Femur (tissue), 1 donor: Measurements from ENCODE around the gene GABRG1.

Experiments
- DNase-seq: peaks from one replicate; pipeline ENCODE4 v3.0.0-alpha.2; 2017

Gene GABRG1

DNA sequence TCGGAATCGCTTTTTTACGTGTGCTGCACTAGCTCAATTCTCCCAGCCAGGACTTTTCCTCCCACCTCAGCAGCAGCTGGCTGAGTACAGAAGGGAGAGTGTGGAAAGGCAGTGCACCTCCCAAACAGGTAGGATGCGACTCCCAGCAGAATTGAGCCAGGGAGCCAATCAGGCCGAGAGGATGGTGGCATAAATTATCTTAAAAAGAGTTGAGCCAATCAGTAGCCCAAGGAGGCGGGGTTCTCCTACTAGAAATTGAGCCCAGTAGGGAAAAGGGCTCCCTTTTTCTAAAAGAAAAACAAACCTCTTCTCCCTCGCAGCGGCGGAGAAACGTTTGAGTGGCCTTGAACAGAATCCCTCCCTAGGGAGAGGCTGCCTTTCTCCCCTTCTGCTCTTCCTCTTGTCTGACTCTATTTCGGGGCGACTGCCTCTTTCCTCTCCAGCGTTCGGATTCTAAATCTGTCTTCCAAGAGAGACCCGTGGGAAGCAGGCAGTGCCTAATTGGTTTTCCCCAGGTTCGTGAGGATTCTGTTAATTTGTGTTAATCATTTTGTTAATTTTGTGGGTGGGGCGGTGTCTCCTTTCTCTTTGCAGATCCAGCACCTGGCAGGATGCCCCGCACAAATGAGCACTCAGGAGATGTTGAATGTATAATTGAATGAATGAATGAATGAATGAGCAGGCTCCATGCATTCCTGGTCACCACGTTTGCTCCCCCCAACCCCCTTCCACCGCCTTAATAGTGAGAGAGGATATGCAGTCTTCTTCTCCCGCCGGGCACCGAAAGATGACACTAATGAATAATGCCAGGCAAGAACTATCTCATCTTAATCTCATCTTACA is at the start of gene GABRG1:
TSS of gene GABRG1 (minus strand) at position 142 of the 843 bp plus-strand sequence. CDS start at position 1, 141 bp downstream.
- DNase-seq = no peak

DNA sequence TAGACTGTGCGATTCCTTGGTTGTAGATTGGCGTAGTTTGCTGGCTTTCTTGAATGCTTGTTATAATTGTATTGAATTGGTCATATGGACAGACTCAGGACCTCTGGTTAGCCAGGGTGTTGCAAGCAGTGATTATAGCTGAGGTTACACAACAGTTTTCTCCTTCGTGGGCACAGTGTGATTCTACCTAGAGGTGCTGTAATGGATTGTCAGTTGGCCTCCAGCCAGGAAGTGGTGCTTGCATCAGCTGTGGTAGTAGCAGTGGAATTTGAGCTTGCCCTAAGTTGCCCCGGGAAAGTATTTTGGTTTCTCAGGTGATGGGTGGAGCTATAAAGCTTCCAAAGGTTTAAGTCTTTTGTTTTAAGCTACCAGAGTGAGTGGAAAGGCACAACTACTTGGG is 23.1 kb upstream of the GABRG1 start:
- no peak for DNase-seq

- no peak for DNase-seq
Measured at GRCh38 chr4:46131498-46132057, 7.7 kb upstream of the GABRG1 start.

GRCh38 chr4:46124773-46125413 is 1.0 kb upstream of the GABRG1 start:
- DNase-seq = peak; percentile 39

DNA sequence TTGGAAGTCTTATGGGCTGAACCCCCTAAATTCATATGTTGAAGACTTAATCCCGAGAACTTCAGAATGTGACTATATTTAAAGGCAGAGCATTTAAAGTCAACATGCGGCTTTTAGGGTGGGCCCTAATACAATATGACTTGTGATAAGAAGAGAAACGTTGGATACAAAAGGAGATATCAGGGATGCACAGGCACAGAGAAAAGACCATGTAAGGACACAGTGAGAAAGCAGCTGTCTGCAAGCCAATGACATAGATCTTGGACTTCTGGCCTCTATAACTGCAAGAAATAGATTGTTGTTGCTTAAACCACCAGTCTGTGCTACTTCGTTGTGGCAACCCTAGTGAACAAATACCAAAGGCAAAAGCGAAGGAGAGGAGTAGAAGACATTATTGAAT is 42.2 kb downstream of the GABRG1 start:
- no peak for DNase-seq

DNA sequence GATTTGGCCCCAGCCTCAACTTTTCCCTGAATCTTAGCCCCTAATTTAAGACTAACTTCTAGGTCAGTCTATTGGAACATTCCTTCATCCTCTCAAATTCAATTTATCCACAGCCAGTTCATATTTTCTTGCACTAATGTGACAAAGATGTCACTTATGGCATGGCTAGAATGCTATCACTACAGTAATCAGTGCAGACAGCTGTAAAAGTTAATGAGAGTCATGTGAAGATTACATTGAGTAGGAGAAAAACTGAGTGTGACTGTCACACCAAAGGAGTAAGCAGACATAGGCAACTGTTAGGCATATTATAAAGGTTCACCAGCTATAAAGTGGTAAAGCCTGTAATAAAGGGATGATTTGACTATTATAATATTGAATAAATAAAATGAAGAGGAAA is 42.6 kb downstream of the GABRG1 start:
- DNase-seq = no peak

- DNase-seq = no peak
Measured at GRCh38 chr4:46073778-46074177, 50.1 kb downstream of the GABRG1 start.

DNA sequence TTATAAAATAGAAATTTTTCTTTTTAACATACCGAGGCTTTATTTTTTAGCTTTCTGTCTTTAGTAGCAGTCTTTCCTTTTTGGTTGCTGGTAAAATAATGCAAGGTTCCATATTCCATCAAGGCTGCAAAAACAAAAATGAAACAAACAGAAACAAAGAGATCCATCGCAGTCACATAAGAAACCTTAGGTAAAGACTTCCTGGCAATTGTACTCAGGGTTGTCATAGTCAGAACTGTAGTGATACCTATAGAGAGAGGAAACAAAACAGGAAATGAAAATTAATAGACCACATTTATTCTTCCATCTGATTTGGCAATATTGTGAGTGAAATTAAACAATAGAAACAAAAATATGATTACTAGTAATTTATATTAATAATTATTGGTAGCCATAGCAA is 72.5 kb downstream of the GABRG1 start:
- DNase-seq = no peak

DNA sequence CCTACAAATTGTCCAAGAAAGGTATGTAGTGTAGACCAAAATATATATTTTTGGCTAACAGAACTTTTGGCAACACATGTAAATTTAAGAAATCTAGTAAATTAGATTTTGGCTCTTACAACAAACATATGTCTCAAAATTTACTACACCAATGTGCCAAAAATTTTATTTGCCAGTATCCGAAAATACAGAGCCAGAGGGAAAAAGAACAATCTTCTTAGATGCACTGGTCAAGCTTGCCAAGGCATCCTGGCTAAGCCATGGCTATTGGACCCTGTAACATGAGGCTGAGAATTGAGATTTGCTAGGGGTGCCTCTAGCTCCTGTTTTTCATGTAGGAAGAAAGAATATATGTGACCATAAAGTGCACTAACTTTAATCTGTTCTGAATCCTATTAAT is 91.8 kb downstream of the GABRG1 start:
- peak; percentile 17 for DNase-seq

- DNase-seq = no peak
Measured at GRCh38 chr4:46016306-46016705, 107.5 kb downstream of the GABRG1 start.

DNA sequence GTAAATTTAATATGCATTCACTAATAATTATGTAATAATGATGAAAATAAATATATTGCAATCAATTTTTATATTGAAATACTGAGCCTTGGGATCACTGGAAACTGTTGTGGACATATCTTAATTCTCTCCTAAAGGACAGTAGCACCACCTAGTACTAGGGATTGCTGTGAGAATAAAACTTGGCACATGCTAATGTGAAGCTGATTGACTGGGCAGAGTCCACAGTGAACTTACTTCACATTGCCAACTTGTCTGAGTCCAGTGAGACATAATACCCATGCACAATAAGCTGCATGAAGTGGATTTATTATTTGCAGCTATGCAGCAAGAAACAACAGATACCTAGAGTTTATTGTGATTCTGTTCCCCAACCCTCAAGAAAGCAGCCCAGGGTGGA is 131.1 kb downstream of the GABRG1 start:
- DNase-seq = no peak

- DNase-seq = no peak
Measured at GRCh38 chr4:45989775-45990174, 134.1 kb downstream of the GABRG1 start.

DNA sequence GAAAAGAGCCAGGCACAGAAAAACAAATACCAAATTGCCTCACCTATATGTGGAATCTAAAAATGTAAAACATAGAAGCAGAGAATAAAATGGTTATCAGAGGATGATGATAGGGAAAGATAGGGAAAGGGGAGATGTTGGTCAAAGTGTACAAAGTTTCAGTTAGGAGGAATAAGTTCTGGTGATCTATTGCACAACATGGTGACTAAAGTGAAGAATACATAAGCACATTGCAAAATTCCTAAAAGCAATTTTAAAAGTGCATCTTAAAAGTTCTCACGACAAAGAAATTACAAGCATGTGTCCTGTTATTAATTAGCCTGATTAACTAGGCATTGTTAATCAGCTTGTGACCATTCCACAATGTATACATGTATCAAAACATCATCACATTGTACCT is 136.0 kb downstream of the GABRG1 start:
- no peak for DNase-seq
